Neural progenitor cell (in vitro differentiated cells): ENCODE measurements around the gene FAM110D. TPM values are rescaled to one million over a fixed set of nuclear protein-coding genes. Genes with fewer than 3 reads are reported as not detected.

Experiments
- DNase-seq: peaks from one replicate; pipeline ENCODE4 v3.0.0-alpha.2; 2016; ENCODE audit warnings: low spot score
- H2AFZ ChIP-seq: fragments of 200-600 bp; sonication (generic); replicated peaks from 2 replicates; pipeline ENCODE4 v1.6.1; 2016; ENCODE audit warnings: antibody characterized with exemption
- H3F3A ChIP-seq: fragments of 200-600 bp; sonication (generic); 2 replicates; pipeline ENCODE4 v1.6.1; 2016; ENCODE audit warnings: antibody characterized with exemption, low read depth
- H3K27ac ChIP-seq: fragments of 200-600 bp; sonication (generic); 2 replicates; pipeline ENCODE4 v1.5.1; 2016; ENCODE audit warnings: mild to moderate bottlenecking
- H3K27me3 ChIP-seq: fragments of 200-600 bp; sonication (generic); 2 replicates; pipeline ENCODE4 v1.6.1; 2016; ENCODE audit warnings: mild to moderate bottlenecking, moderate library complexity
- H3K36me3 ChIP-seq: fragments of 200-600 bp; sonication (generic); 2 replicates; pipeline ENCODE4 v1.5.1; 2016
- H3K4me1 ChIP-seq: fragments of 200-600 bp; sonication (generic); 2 replicates; pipeline ENCODE4 v1.6.1; 2016; ENCODE audit warnings: mixed run types
- H3K4me2 ChIP-seq: fragments of 200-600 bp; sonication (generic); 2 replicates; pipeline ENCODE4 v1.6.1; 2016
- H3K4me3 ChIP-seq: fragments of 200-600 bp; sonication (generic); 2 replicates; pipeline ENCODE4 v1.5.1; 2016
- H3K79me2 ChIP-seq: fragments of 200-600 bp; sonication (generic); 2 replicates; pipeline ENCODE4 v1.6.1; 2016; ENCODE audit warnings: low read depth
- H3K9ac ChIP-seq: fragments of 200-600 bp; sonication (generic); 2 replicates; pipeline ENCODE4 v1.6.1; 2016
- H3K9me3 ChIP-seq: fragments of 200-600 bp; sonication (generic); 2 replicates; pipeline ENCODE4 v1.5.1; 2016; ENCODE audit warnings: low read depth
- H4K20me1 ChIP-seq: fragments of 200-600 bp; sonication (generic); 2 replicates; pipeline ENCODE4 v1.6.1; 2016; ENCODE audit warnings: low read depth
- H3K27ac Mint-ChIP-seq: 3 replicates; pipeline ENCODE4 v1.8.0; 2021; ENCODE audit warnings: mixed read lengths
- H3K27me3 Mint-ChIP-seq: 2 replicates; pipeline ENCODE4 v1.8.0; 2022; ENCODE audit warnings: low read depth, mild to moderate bottlenecking, inconsistent platforms, moderate library complexity, mixed read lengths; ENCODE audit not compliant: insufficient read depth
- H3K36me3 Mint-ChIP-seq: 3 replicates; pipeline ENCODE4 v1.8.0; 2021; ENCODE audit warnings: mixed read lengths
- H3K4me1 Mint-ChIP-seq: 3 replicates; pipeline ENCODE4 v1.8.0; 2021; ENCODE audit warnings: mixed read lengths
- H3K4me3 Mint-ChIP-seq: 3 replicates; pipeline ENCODE4 v1.8.0; 2021; ENCODE audit warnings: mild to moderate bottlenecking, moderate library complexity, mixed read lengths
- H3K9me3 Mint-ChIP-seq: 3 replicates; pipeline ENCODE4 v1.8.0; 2020; ENCODE audit warnings: mixed read lengths
- EZH2 ChIP-seq: fragments of 200-600 bp; sonication (generic); IDR thresholded peaks from 2 replicates; pipeline ENCODE4 v1.6.1; 2017; ENCODE audit warnings: antibody characterized with exemption, mild to moderate bottlenecking, moderate library complexity
- EZH2phosphoT487 ChIP-seq: fragments of 200-600 bp; sonication (generic); IDR thresholded peaks from 2 replicates; pipeline ENCODE4 v1.6.1; 2017; ENCODE audit warnings: antibody characterized with exemption
- total RNA-seq: library from RNA; depleted of rRNA; stranded (reverse); fragments of >200 nt; gene quantifications from 2 replicates; pipeline ENCODE4 v1.2.3, GENCODE V29; 2015; ENCODE audit warnings: low replicate concordance
- TF ChIP-seq, protein P1 (sequence below): fragments of 200-600 bp; sonication (generic); IDR thresholded peaks from 2 replicates; pipeline ENCODE4 v1.5.1; 2017; ENCODE audit warnings: antibody characterized with exemption, mild to moderate bottlenecking

The FAM110D gene
- total RNA-seq, 1 donor from 2014 or later = 0.28 TPM

GRCh38 chr1:26191739-26192138 lies 32.9 kb downstream of the FAM110D start:
- peaks cover 17% of the 10 kb centered on the region for H3K4me1 Mint-ChIP-seq
- no peak overlapping the region for H3K27ac ChIP-seq
- H3K9me3 Mint-ChIP-seq = peaks cover 4% of the 10 kb centered on the region
- no peak overlapping the region for H3K4me2 ChIP-seq
- H2AFZ ChIP-seq = no peak overlapping the region
- TF ChIP-seq EZH2 (no peak), EZH2phosphoT487 (no peak)
- TF ChIP-seq, protein P1, sequence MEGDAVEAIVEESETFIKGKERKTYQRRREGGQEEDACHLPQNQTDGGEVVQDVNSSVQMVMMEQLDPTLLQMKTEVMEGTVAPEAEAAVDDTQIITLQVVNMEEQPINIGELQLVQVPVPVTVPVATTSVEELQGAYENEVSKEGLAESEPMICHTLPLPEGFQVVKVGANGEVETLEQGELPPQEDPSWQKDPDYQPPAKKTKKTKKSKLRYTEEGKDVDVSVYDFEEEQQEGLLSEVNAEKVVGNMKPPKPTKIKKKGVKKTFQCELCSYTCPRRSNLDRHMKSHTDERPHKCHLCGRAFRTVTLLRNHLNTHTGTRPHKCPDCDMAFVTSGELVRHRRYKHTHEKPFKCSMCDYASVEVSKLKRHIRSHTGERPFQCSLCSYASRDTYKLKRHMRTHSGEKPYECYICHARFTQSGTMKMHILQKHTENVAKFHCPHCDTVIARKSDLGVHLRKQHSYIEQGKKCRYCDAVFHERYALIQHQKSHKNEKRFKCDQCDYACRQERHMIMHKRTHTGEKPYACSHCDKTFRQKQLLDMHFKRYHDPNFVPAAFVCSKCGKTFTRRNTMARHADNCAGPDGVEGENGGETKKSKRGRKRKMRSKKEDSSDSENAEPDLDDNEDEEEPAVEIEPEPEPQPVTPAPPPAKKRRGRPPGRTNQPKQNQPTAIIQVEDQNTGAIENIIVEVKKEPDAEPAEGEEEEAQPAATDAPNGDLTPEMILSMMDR = no peak
- no peak for DNase-seq
- no peaks in the 10 kb centered on the region for H3K36me3 ChIP-seq
- no peak overlapping the region for H3K4me3 Mint-ChIP-seq
- H3F3A ChIP-seq = no peaks in the 10 kb centered on the region
- no peaks in the 10 kb centered on the region for H3K36me3 Mint-ChIP-seq
- no peaks in the 10 kb centered on the region for H4K20me1 ChIP-seq
- no peaks in the 10 kb centered on the region for H3K79me2 ChIP-seq
- H3K4me1 ChIP-seq = peaks cover 4% of the 10 kb centered on the region
- H3K27me3 ChIP-seq = no peaks in the 10 kb centered on the region
- no peak overlapping the region for H3K27ac Mint-ChIP-seq
- H3K9me3 ChIP-seq = no peaks in the 10 kb centered on the region
- no peak overlapping the region for H3K9ac ChIP-seq
- H3K4me3 ChIP-seq = no peak overlapping the region
- peaks cover 8% of the 10 kb centered on the region for H3K27me3 Mint-ChIP-seq

DNA sequence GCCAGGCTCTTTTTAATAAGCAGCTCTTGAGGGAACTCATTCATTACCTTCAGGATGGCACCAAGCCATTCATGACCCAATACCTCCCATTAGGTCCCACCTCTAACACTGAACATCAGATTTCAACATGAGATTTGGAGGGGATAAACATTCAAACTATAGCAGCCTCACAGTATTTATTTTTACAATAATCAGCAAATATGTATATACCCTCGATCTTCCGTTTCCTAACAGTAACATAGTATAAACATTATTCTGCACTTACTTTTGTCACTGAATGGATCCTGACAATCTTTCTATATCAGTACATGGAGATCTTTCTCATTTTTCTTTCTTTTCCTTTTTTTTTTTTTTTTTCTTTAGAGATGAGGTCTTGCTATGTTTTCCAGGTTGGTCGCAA lies 36.9 kb downstream of the FAM110D start:
- no peak overlapping the region for H3K27ac Mint-ChIP-seq
- H3K36me3 Mint-ChIP-seq = no peaks in the 10 kb centered on the region
- peaks cover 8% of the 10 kb centered on the region for H3K4me1 Mint-ChIP-seq
- Histone ChIP-seq H3K27ac (no peak overlapping the region), H2AFZ (no peak overlapping the region), H3K27me3 (no peaks in the 10 kb centered on the region), H3F3A (no peaks in the 10 kb centered on the region), H3K9ac (no peak overlapping the region), H3K79me2 (no peaks in the 10 kb centered on the region), H3K9me3 (no peaks in the 10 kb centered on the region), H4K20me1 (no peaks in the 10 kb centered on the region), H3K4me3 (no peak overlapping the region), H3K4me1 (peaks cover 2% of the 10 kb centered on the region), H3K36me3 (no peaks in the 10 kb centered on the region), H3K4me2 (no peak overlapping the region)
- no peaks in the 10 kb centered on the region for H3K9me3 Mint-ChIP-seq
- no peak for TF ChIP-seq EZH2phosphoT487
- TF ChIP-seq, protein P1 = no peak
- TF ChIP-seq EZH2 = no peak
- no peak for DNase-seq
- H3K27me3 Mint-ChIP-seq = peaks cover 9% of the 10 kb centered on the region
- peak overlapping the region; percentile 42 for H3K4me3 Mint-ChIP-seq

DNA sequence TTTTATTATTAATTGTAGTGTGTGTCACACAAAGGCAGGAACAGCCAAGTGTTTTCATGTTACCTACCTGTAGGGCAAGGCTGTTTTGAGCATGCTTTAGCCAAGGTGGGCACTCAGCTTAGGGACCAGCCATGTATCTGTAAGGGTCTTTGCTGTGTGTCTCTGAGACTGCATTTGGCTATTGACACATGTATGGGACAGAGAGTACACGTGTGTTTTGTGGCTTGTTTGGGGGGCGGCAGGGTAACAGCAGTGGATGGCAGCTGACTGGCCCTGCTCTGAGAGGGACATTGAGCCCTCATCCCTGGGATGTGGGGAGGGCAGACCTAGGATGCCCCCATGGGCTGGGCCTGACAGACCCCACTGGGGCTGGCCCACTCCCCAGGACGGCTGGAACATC lies 38.4 kb downstream of the FAM110D start:
- Histone ChIP-seq H3K4me2 (no peak overlapping the region), H3K9me3 (no peaks in the 10 kb centered on the region), H3K36me3 (no peaks in the 10 kb centered on the region), H3K79me2 (no peaks in the 10 kb centered on the region), H3K27ac (no peak overlapping the region), H2AFZ (no peak overlapping the region), H3K4me3 (no peak overlapping the region), H3K9ac (no peak overlapping the region), H4K20me1 (no peaks in the 10 kb centered on the region), H3F3A (no peaks in the 10 kb centered on the region), H3K4me1 (peaks cover 4% of the 10 kb centered on the region), H3K27me3 (no peaks in the 10 kb centered on the region)
- H3K4me1 Mint-ChIP-seq = peaks cover 12% of the 10 kb centered on the region
- H3K27ac Mint-ChIP-seq = no peak overlapping the region
- no peak for TF ChIP-seq EZH2
- TF ChIP-seq, protein P1 = no peak
- no peak for TF ChIP-seq EZH2phosphoT487
- peaks cover 9% of the 10 kb centered on the region for H3K27me3 Mint-ChIP-seq
- no peaks in the 10 kb centered on the region for H3K36me3 Mint-ChIP-seq
- H3K9me3 Mint-ChIP-seq = no peaks in the 10 kb centered on the region
- DNase-seq = no peak
- H3K4me3 Mint-ChIP-seq = no peak overlapping the region
